B cell (primary cell): ENCODE results near the gene PPP6R2. TPM values are rescaled to one million over a fixed set of nuclear protein-coding genes. Genes with fewer than 3 reads are reported as not detected.

ENCODE experiments used
- ATAC-seq: fragments of 200-7000 bp; cut with Tn5 transposase; one replicate; pipeline ENCODE4 v1.10.0; 2021; ENCODE audit warnings: low read depth, mild to moderate bottlenecking, moderate number of reproducible peaks, moderate library complexity
- CTCF ChIA-PET: fragments of 350-600 bp; sonication (Branson Sonifier 250); formaldehyde crosslinking; loops from one replicate; lab custom pipeline; 2021; ENCODE audit warnings: antibody characterized with exemption, inconsistent platforms; lab: Charles Lee
- POLR2A ChIA-PET: fragments of 350-600 bp; sonication (Branson Sonifier 250); formaldehyde crosslinking; loops from one replicate; lab custom pipeline; 2021; ENCODE audit warnings: antibody characterized with exemption; lab: Charles Lee
- DNase-seq: peaks from one replicate; pipeline ENCODE4 v3.0.0; 2013
- H2AFZ ChIP-seq: 2 replicates; pipeline ENCODE4 v1.6.1; 2012; ENCODE audit warnings: mild to moderate bottlenecking, low read depth, low read length; ENCODE audit not compliant: insufficient read depth, poor library complexity, severe bottlenecking
- H3K27ac ChIP-seq, 2 donors: 1 replicate in 1 of 2; 2 replicates in 1 of 2; pipeline ENCODE4 v1.5.1; 2012 to 2013; ENCODE audit warnings: low read length in 2 of 2, mild to moderate bottlenecking in 2 of 2, moderate library complexity in 1 of 2
- H3K27me3 ChIP-seq, 4 experiments: fragments of 200-600 bp in 1 of 4; sonication (generic) in 1 of 4; replicated peaks in 1 of 4; 1 replicate in 2 of 4; 2 replicates in 2 of 4; pipeline versions ENCODE4 v1.6.1 to v1.7.0; 2013 to 2016; ENCODE audit warnings: low read length in 3 of 4, mild to moderate bottlenecking in 2 of 4, mixed read lengths in 1 of 4, moderate library complexity in 1 of 4; ENCODE audit not compliant: insufficient read depth in 4 of 4, control insufficient read depth in 3 of 4; ENCODE audit errors: control extremely low read depth in 1 of 4
- H3K36me3 ChIP-seq, 2 experiments: replicated peaks in 1 of 2; 1 replicate in 1 of 2; 2 replicates in 1 of 2; pipeline versions ENCODE4 v1.6.1 to v1.7.1; 2013; ENCODE audit warnings: low read length in 1 of 2; ENCODE audit not compliant: insufficient read depth in 2 of 2, control insufficient read depth in 1 of 2; ENCODE audit errors: control extremely low read depth in 1 of 2, extremely low read depth in 1 of 2
- H3K4me1 ChIP-seq, 2 donors: fragments of 200-600 bp in 1 of 2; sonication (generic) in 1 of 2; 1 replicate in 1 of 2; 2 replicates in 1 of 2; pipeline versions ENCODE4 v1.5.1 to v1.6.1; 2013 to 2017; ENCODE audit warnings: low read length in 2 of 2; ENCODE audit not compliant: control insufficient read depth in 2 of 2, insufficient read depth in 2 of 2
- H3K4me2 ChIP-seq: replicated peaks from 2 replicates; pipeline ENCODE3; 2012; ENCODE audit warnings: mild to moderate bottlenecking, low read depth, low read length; ENCODE audit not compliant: poor library complexity, severe bottlenecking
- H3K4me3 ChIP-seq, 5 experiments: fragments of 200-600 bp in 1 of 5; sonication (generic) in 1 of 5; 1 replicate in 3 of 5; 2 replicates in 2 of 5; pipeline versions ENCODE4 v1.5.1 to v1.7.0; 2011 to 2016; ENCODE audit warnings: low read length in 4 of 5, mild to moderate bottlenecking in 4 of 5, low read depth in 2 of 5, control low read depth in 1 of 5, moderate library complexity in 1 of 5; ENCODE audit not compliant: insufficient read depth in 1 of 5; ENCODE audit errors: control extremely low read depth in 1 of 5, extremely low read depth in 1 of 5
- H3K79me2 ChIP-seq: fragments of 200-600 bp; sonication (generic); one replicate; pipeline ENCODE4 v1.6.0; 2016; ENCODE audit warnings: low read length; ENCODE audit not compliant: control insufficient read depth, insufficient read depth
- H3K9ac ChIP-seq: fragments of 200-600 bp; sonication (generic); 2 replicates; pipeline ENCODE4 v1.6.1; 2017; ENCODE audit warnings: mild to moderate bottlenecking, low read length, moderate library complexity
- H3K9me3 ChIP-seq, 3 donors: one replicate each; pipeline versions ENCODE4 v1.6.1 to v1.7.1; 2013; ENCODE audit warnings: low read length in 2 of 3; ENCODE audit not compliant: control insufficient read depth in 2 of 3, insufficient read depth in 1 of 3; ENCODE audit errors: control extremely low read depth in 1 of 3
- H4K20me1 ChIP-seq: 2 replicates; pipeline ENCODE4 v1.6.0; 2012; ENCODE audit warnings: mild to moderate bottlenecking, low read length; ENCODE audit not compliant: insufficient read depth, control insufficient read depth, poor library complexity, severe bottlenecking
- H3K27ac Mint-ChIP-seq: one replicate; pipeline ENCODE4 v1.8.0; 2021; ENCODE audit warnings: mixed read lengths
- H3K27me3 Mint-ChIP-seq: one replicate; pipeline ENCODE4 v1.8.0; 2021; ENCODE audit warnings: mixed read lengths
- H3K4me1 Mint-ChIP-seq: one replicate; pipeline ENCODE4 v1.8.0; 2021; ENCODE audit warnings: mixed read lengths
- H3K4me3 Mint-ChIP-seq: one replicate; pipeline ENCODE4 v1.8.0; 2021; ENCODE audit warnings: mixed read lengths
- H3K9me3 Mint-ChIP-seq: one replicate; pipeline ENCODE4 v1.8.0; 2022; ENCODE audit warnings: mixed read lengths; ENCODE audit not compliant: insufficient read depth
- EZH2 ChIP-seq: IDR thresholded peaks from 2 replicates; pipeline ENCODE4 v1.6.1; 2012; ENCODE audit warnings: borderline replicate concordance, low read depth, mild to moderate bottlenecking, moderate library complexity, low read length; ENCODE audit not compliant: insufficient read depth, poor library complexity, severe bottlenecking
- WGBS: methylation state at CpG from one replicate; pipeline ENCODE4 v1.1.5; 2013; ENCODE audit warnings: missing lambda C conversion rate; ENCODE audit not compliant: insufficient coverage; 5-methylcytosine and 5-hydroxymethylcytosine counted together
- intact Hi-C: fragments of 100-400 bp; cut with micrococcal nuclease; formaldehyde crosslinking; loops from one replicate; pipeline ENCODE4 v1.10.0; 2022
- polyA plus RNA-seq: library from polyadenylated mRNA; depleted of rRNA; stranded (reverse); fragments of >200 nt; gene quantifications from 2 replicates; pipeline ENCODE4 v1.2.3, GENCODE V29; 2012
- total RNA-seq, 2 donors: library from RNA; stranded (reverse); fragments of 120-200 nt in 1 of 2; gene quantifications; 1 replicate in 1 of 2; 2 replicates in 1 of 2; pipeline versions ENCODE4 v1.2.3 to v1.2.4, GENCODE V29; 2013 to 2022
- TF ChIP-seq, protein P1 (sequence below): fragments of 200-600 bp; IDR thresholded peaks from one replicate; pipeline ENCODE4 v1.8.0; 2022; ENCODE audit warnings: antibody characterized with exemption, mild to moderate bottlenecking

Gene PPP6R2
- total and polyA plus RNA-seq, 2 donors (not counting 1 experiment from before 2014, with no cell fraction given): 91.4 to 98.7 TPM

DNA sequence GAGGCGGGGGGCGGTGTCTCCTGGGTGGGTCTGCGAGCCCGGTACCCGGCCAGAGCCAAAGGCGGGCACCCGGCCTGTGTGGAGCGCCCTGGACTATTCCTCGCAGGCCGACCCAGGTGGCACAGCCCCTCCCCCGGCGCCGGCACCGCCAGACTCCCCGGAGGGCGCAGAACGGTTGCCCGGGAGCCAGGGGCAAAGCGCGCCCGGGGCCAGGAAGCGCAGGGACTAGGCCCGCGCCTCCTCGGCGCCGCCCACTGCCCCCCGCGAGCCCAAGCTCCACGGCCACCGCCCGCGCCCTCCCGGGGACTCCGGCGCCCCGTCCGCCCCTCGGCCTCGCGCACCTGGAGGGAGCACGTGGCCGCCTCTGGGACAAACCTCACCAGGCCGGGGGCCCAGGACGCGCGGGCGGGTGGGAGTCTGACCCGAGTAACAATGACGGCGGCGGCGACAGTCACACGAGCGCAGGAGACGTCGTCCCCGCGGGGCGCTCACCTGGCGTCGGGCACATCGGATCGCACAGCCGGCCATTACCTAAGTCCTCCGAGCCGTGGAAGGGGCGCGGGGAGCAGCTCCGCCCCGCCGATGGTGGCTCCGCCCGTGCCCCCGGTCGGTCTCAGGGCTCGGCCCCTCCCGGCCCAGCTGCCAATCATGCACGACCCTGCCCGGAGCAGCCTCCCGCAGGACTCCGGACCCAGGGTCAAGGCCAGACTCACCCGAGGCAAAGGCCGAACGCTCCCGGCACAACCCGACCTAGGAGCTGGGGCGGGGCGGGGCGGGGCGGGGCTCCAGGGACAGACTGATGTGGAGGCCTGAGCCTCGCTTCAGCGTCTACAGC lies 43.1 kb upstream of the PPP6R2 start:
- peaks cover 54 to 61% of the 10 kb centered on the region in 2 donors for H3K4me1 ChIP-seq
- ChIA-PET CTCF (interaction anchor here (1.0 to 2.3 kb wide), 4 partner anchors 24 to 42 kb away, joined by 3 to 8 read pairs (median 4); no protein-coding TSS in a partner anchor), POLR2A (interaction anchor here (0.6 to 7.5 kb wide), 5 partner anchors 12 to 58 kb away, joined by 3 to 61 read pairs (median 3); partner anchors contain the start of gene DENND6B)
- Mint-ChIP-seq H3K4me3 (peak overlapping the region; percentile 57), H3K27ac (no peak overlapping the region), H3K27me3 (peaks cover 7% of the 10 kb centered on the region), H3K4me1 (peaks cover 60% of the 10 kb centered on the region), H3K9me3 (no peaks in the 10 kb centered on the region)
- no peaks in the 10 kb centered on the region for H4K20me1 ChIP-seq
- peak overlapping the region; percentile 95 for H3K4me2 ChIP-seq
- DNase-seq (no peak), ATAC-seq (peak; percentile 7)
- WGBS: 45% methylated on average over 93 of the region's 93 CpGs
- TF ChIP-seq, protein P1, sequence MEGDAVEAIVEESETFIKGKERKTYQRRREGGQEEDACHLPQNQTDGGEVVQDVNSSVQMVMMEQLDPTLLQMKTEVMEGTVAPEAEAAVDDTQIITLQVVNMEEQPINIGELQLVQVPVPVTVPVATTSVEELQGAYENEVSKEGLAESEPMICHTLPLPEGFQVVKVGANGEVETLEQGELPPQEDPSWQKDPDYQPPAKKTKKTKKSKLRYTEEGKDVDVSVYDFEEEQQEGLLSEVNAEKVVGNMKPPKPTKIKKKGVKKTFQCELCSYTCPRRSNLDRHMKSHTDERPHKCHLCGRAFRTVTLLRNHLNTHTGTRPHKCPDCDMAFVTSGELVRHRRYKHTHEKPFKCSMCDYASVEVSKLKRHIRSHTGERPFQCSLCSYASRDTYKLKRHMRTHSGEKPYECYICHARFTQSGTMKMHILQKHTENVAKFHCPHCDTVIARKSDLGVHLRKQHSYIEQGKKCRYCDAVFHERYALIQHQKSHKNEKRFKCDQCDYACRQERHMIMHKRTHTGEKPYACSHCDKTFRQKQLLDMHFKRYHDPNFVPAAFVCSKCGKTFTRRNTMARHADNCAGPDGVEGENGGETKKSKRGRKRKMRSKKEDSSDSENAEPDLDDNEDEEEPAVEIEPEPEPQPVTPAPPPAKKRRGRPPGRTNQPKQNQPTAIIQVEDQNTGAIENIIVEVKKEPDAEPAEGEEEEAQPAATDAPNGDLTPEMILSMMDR: no peak
- TF ChIP-seq EZH2: no peak
- H3K9ac ChIP-seq: peak overlapping the region; percentile 29
- H2AFZ ChIP-seq: peak overlapping the region; percentile 38
- no peaks in the 10 kb centered on the region for H3K36me3 ChIP-seq
- intact Hi-C loops: loop anchor here (2.0 kb wide), 2 partner anchors 15 to 29 kb away; partner anchors contain the start of gene MAPK11
- H3K27me3 ChIP-seq: peaks cover 0 to 10% (median 5%) of the 10 kb centered on the region in 4 experiments
- peaks cover 0 to 4% (median 0%) of the 10 kb centered on the region in 3 donors for H3K9me3 ChIP-seq
- H3K79me2 ChIP-seq: no peaks in the 10 kb centered on the region
- no peak overlapping the region for H3K27ac ChIP-seq
- peak overlapping the region in 3 of 5 experiments; percentile 17 to 27 (median 19) for H3K4me3 ChIP-seq
